Stimulated activated CD8-positive, alpha-beta memory T cell treated with anti-CD3 and anti-CD28 coated beads, Interleukin-15, amount 100 ng/mL, for 4 hours (primary cell): ENCODE data around the gene COA5.

Experiments used
- DNase-seq, 2 donors: peaks; one replicate each; pipeline ENCODE4 v3.0.0-alpha.2; 2020; ENCODE audit warnings: low read depth in 2 of 2

Gene COA5

DNA sequence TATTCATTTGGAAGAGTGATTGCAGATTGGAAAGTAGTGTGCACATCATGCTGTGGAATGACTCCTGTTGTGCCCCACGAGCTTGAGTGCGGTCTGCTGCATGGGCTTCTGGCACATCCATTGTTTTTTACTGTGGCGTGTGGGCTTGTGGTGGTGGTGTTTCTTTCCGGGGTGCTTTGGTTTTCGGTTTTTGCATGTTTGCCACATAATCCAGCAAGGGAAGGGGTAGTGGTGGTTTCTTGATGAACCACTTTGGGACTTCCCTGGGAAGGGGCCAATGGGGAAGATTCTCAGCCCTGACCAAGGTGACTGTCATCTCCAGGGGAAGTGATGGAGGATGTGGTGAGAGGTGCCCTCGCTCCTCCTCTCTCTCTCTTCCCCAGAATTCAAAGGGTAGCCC lies 57.0 kb downstream of the COA5 start:
- no peak for DNase-seq

DNA sequence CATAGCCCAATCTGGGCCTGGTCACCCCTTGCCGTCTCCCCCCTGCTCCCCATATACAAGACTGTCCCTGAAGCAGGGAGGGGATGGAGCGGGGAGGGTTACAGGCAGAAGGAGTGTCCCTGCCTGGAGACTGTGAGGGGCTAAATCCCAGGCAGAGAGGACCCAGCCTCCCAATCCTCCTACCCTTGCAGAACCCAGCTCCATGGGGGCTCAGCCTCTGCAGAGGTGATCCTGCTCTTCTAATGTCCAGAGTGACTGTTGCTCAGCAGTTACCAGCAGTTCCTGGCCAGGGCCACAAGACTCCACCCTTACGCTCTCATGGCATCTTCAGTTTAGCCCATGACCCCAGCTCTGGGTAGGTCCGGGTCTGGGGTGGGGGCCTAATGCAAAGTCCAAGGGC lies 58.1 kb downstream of the COA5 start:
- DNase-seq, result no peak
